HG02610 (cell line): ENCODE results near the gene ZNF560.
"Not testable (repeated sequence)": the region's sequence is repeated elsewhere in the genome, so short reads cannot be mapped to it uniquely, and the experiment has no call there.

Source experiments
- ATAC-seq: cut with Tn5 transposase; IDR thresholded peaks from one replicate; pipeline ENCODE4 v1.9.1; 2021; ENCODE audit warnings: mild to moderate bottlenecking, moderate library complexity; ENCODE audit not compliant: unreplicated experiment

Gene ZNF560

GRCh38 chr19:9498183-9498902, at the start of gene ZNF560:
TSS of gene ZNF560 (minus strand) at chr19:9498616. CDS start at chr19:9475313, 23,303 bp downstream.
- ATAC-seq, result no peak

GRCh38 chr19:9547870-9548269, 49.5 kb upstream of the ZNF560 start:
- ATAC-seq, result no peak

DNA sequence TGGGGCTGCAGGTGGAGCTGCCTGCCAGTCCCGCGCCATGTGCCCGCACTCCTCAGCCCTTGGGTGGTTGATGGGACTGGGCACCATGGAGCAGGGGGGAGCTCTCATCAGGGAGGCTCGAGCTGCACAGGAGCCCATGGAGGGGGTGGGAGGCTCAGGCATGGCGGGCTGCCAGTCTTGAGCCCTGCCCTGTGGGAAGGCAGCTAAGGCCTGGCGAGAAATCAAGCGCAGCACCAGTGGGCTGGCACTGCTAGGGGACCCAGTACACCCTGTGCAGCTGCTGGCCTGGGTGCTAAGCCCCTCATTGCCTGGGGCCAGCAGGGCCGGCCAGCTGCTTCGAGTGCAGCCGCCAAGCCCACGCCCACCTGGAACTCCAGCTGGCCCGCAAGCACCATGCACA, 42.9 kb upstream of the ZNF560 start:
- ATAC-seq, result not testable (repeated sequence)

DNA sequence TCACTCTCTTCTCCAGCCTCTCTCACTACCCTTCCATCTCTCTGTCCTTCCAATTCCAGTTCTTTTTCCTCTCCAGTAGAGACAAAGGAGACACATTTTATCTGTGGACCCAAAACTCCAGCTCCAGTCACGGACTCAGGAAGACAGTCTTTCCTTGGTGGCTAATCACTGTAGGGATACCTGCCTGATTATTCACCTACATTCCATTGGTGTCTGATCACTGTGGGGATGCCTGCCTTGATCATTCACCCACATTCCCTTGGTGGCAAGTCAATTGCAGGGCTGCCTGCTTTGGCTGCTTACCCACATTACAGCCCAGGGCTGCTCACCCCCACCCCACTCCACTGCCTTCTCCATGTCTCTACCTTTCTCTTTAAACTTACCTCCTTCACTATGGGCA, 41.5 kb upstream of the ZNF560 start:
- not testable (repeated sequence) for ATAC-seq

GRCh38 chr19:9539201-9539600, 40.8 kb upstream of the ZNF560 start:
- not testable (repeated sequence) for ATAC-seq

DNA sequence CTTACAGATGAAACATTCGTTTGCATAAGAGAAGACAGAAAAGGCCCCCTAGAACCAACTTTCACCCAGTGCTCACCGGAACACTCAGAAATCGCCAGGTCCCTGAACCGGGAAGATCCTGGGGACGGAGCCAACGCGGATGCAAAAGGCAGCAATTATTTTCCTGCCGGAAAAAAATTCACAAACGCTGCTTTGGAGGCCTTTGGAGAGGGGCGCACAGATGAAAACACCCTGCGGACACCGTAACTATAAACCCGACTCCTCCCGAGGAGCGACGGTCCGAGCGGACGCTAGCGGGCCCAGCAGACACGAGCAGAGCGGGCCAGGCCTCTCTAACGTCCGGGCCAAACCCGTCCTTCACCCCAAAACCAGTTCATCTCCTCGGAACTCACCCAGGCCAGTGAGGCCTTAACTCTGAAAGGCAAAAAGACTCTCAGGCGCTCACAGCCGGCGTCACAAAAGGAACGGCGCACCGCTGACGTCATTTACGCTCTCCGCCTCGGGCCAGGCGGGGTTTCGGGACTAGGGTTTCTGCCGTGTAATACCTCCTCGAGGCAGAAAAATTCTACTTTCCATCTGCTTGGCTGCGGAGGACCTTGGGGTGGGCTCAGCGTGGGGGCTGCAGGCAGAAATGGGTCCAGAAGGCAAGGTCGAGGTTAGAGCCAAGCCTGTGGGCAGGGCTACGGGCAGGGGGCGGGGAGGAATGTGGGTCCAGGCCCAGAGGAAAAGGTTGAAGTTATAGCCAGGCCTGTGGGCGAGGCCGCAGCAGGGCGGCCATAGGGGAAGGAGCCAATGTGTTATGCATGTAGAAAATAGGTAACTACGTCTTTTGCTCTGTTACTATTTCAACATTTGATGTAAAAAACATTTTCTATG, 40.0 kb upstream of the ZNF560 start, which contains the start of gene ZNF426:
Gene ZNF426, minus strand, starts transcription at position 463 of the 876 bp plus-strand sequence. CDS start 2,413 bp downstream, outside the sequence.
- ATAC-seq, result peak; percentile 51

DNA sequence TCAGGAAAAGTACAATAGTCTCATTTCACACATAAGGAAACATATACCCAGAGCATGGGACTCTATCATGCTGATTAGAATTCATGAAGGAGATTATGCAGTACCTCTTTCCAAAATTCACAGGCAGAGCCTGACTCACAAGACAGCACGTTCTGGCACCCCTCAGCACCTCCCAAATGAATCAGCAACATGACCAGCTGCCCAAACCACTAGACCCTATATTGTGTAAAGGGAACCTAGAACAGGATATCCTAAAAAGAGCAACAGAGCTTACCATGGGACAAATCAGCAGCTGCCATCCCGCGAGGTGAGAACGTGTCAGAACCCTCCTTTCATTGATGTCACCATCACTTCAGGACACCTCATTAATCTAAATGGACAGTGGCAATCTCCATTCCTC, 37.5 kb upstream of the ZNF560 start:
- no peak for ATAC-seq

GRCh38 chr19:9531933-9532332, 33.5 kb upstream of the ZNF560 start:
- no peak for ATAC-seq

- ATAC-seq, result no peak
These were observed 30.4 kb upstream of the ZNF560 start for GRCh38 chr19:9528757-9529336.

DNA sequence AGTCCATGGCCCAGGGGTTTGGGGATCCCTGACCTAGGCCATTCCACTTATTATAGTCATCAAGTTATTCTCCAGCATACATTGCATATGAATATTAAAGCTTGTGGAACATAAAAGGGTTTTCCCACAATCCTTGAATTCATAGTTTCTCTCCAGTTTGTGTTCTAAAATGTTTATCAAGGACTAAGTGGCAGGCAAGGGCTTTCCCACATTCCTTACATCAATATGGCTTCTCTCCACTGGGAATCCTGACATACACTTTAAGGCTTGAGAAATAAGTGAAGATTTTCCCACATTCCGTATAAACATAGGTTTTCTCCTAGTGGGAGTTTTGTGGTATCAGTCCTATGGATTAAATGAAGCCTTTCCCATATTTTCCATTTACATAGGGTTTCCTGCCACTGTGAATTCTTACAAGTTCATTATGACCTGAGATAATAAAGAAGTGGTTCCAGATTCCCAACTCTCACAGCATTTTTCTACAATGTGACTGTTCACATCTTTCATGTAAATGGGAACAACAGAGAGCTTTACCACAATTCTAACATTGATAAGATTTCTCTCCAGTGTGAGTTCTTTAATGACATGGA, 25.6 kb upstream of the ZNF560 start:
- ATAC-seq, result no peak

GRCh38 chr19:9507285-9507684, 8.9 kb upstream of the ZNF560 start:
- no peak for ATAC-seq

DNA sequence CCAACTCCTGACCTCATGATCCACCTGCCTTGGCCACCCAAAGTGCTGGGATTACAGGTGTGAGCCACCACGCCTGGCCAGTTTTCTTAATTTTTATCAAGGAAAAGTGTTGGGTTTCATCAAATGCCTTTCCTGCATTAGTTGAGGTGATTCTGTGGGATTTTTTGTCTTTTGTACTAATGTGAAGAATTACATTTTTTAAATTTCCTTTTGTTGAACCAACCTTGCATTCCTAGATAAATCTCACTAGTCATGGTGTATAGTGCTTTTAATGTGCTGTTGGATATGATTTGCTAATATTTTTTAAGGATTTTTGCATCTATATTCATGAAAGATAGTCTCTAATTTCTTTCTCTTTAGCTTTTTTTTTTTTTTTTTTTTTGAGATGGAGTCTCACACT, 2.4 kb upstream of the ZNF560 start:
- ATAC-seq, result no peak

GRCh38 chr19:9494096-9494495, 4.3 kb downstream of the ZNF560 start:
- ATAC-seq, result no peak

DNA sequence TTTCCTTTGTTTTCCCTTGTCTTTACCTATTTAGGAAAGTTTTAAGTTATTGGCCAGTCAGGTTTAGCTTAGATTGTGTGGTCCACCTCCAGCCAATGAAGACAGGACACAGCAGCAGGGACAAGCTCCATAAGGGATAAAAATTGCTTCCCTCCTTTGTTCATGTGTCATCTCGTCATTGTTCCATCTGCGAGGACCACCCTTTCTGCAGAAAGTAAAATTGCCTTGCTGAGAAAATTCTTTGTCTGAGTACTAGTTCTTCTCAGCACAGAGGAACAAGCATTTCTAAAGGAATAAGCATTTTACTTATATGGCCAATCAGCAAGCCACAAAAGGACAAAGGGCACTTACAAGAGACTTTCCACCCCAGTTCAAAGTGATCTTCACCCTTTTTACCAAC, 11.4 kb downstream of the ZNF560 start:
- ATAC-seq, result no peak

GRCh38 chr19:9485140-9485539, 13.3 kb downstream of the ZNF560 start:
- no peak for ATAC-seq

GRCh38 chr19:9474975-9475374, 23.4 kb downstream of the ZNF560 start:
- ATAC-seq, result no peak

DNA sequence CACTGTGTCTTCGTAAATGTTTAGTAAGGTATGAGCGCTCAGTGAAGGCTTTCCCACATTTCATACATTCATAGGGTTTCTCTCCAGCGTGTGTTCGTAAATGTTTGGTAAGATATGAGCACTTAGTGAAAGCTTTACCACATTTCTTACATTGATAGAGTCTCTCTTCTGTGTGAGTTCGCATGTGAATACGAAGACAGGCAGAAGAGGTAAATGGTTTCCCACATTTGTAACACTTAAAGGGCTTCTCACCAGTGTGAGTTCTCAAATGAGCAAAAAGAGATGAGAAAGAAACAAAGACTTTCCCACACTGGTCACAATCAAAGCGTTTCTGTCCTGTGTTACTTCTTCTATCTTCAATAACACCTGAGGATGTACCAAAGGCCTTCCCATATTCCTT, 31.3 kb downstream of the ZNF560 start:
- ATAC-seq, result no peak

- no peak for ATAC-seq
These were observed 36.5 kb downstream of the ZNF560 start for GRCh38 chr19:9461938-9462337.

GRCh38 chr19:9456018-9456689, 42.3 kb downstream of the ZNF560 start:
- no peak for ATAC-seq

GRCh38 chr19:9453953-9454352, 44.5 kb downstream of the ZNF560 start:
- ATAC-seq, result no peak

- ATAC-seq, result no peak
These were observed 53.4 kb downstream of the ZNF560 start for GRCh38 chr19:9445037-9445436.
